Liver (tissue), 9 donors: ENCODE data around the gene DPH2. TPM values are rescaled to one million over a fixed set of nuclear protein-coding genes. Genes with fewer than 3 reads are reported as not detected.

ENCODE experiments used
- DNase-seq: peaks from one replicate; pipeline ENCODE4 v3.0.0-alpha.2; 2017; ENCODE audit warnings: low spot score
- H3K27ac ChIP-seq, 2 donors: one replicate each; pipeline ENCODE4 v1.7.0; 2013; ENCODE audit warnings: inconsistent platforms in 2 of 2, low read length in 2 of 2, control low read depth in 1 of 2, low read depth in 1 of 2, mild to moderate bottlenecking in 1 of 2
- H3K27me3 ChIP-seq, 4 donors: one replicate each; pipeline versions ENCODE4 v1.6.1 to v1.7.0; 2013; ENCODE audit warnings: low read length in 3 of 4, inconsistent platforms in 1 of 4, mild to moderate bottlenecking in 1 of 4, moderate library complexity in 1 of 4; ENCODE audit not compliant: control insufficient read depth in 4 of 4, insufficient read depth in 4 of 4
- H3K36me3 ChIP-seq, 4 donors: one replicate each; pipeline versions ENCODE4 v1.6.1 to v1.7.0; 2013; ENCODE audit warnings: low read length in 3 of 4, mild to moderate bottlenecking in 3 of 4, low read depth in 1 of 4, moderate library complexity in 1 of 4; ENCODE audit not compliant: control insufficient read depth in 4 of 4, insufficient read depth in 3 of 4
- H3K4me1 ChIP-seq, 4 donors: one replicate each; pipeline versions ENCODE4 v1.6.1 to v1.7.0; 2013; ENCODE audit warnings: low read length in 3 of 4, mild to moderate bottlenecking in 3 of 4, moderate library complexity in 1 of 4; ENCODE audit not compliant: control insufficient read depth in 4 of 4, insufficient read depth in 4 of 4
- H3K4me3 ChIP-seq, 3 donors: one replicate each; pipeline versions ENCODE4 v1.6.1 to v1.7.0; 2013; ENCODE audit warnings: low read length in 3 of 3, control low read depth in 1 of 3, low read depth in 1 of 3, mild to moderate bottlenecking in 1 of 3
- H3K9ac ChIP-seq, 2 donors: one replicate each; pipeline ENCODE4 v1.7.0; 2013; ENCODE audit warnings: low read length in 2 of 2, mild to moderate bottlenecking in 2 of 2, moderate library complexity in 2 of 2, control low read depth in 1 of 2, low read depth in 1 of 2
- H3K9me3 ChIP-seq, 4 donors: one replicate each; pipeline versions ENCODE4 v1.6.1 to v1.7.0; 2013; ENCODE audit warnings: low read length in 3 of 4; ENCODE audit not compliant: control insufficient read depth in 4 of 4
- CTCF ChIP-seq: fragments of 150-350 bp; IDR thresholded peaks from 2 replicates; pipeline ENCODE4 v1.5.1; 2017; ENCODE audit warnings: improper control_type of control experiment, low read depth, low read length; ENCODE audit not compliant: missing input control
- FOXA2 ChIP-seq: IDR thresholded peaks from 2 replicates; pipeline ENCODE4 v1.6.1; 2016; ENCODE audit warnings: antibody characterized with exemption
- GABPA ChIP-seq, 2 donors: IDR thresholded peaks in 1 of 2; conservative IDR thresholded peaks in 1 of 2; 2 replicates each; pipeline ENCODE4 v1.6.1; 2016; ENCODE audit warnings: antibody characterized with exemption in 2 of 2, mild to moderate bottlenecking in 1 of 2, moderate library complexity in 1 of 2
- JUND ChIP-seq, 2 donors: IDR thresholded peaks; 2 replicates each; pipeline ENCODE4 v1.6.1; 2016; ENCODE audit warnings: antibody characterized with exemption in 2 of 2
- RAD21 ChIP-seq, 2 donors: IDR thresholded peaks; 2 replicates each; pipeline ENCODE4 v1.6.1; 2016; ENCODE audit warnings: antibody characterized with exemption in 2 of 2, mild to moderate bottlenecking in 2 of 2
- REST ChIP-seq: IDR thresholded peaks from 2 replicates; pipeline ENCODE4 v1.6.1; 2016; ENCODE audit warnings: antibody characterized with exemption, mild to moderate bottlenecking
- RXRA ChIP-seq, 2 donors: IDR thresholded peaks; 2 replicates each; pipeline ENCODE4 v1.6.1; 2017 to 2018; ENCODE audit warnings: antibody characterized with exemption in 2 of 2, mild to moderate bottlenecking in 1 of 2
- SP1 ChIP-seq: IDR thresholded peaks from 2 replicates; pipeline ENCODE4 v1.6.1; 2018; ENCODE audit warnings: antibody characterized with exemption, mild to moderate bottlenecking
- TAF1 ChIP-seq: conservative IDR thresholded peaks from 2 replicates; pipeline ENCODE4 v1.6.1; 2016; ENCODE audit warnings: antibody characterized with exemption, mild to moderate bottlenecking
- YY1 ChIP-seq: IDR thresholded peaks from 2 replicates; pipeline ENCODE4 v1.6.1; 2016; ENCODE audit warnings: antibody characterized with exemption, mild to moderate bottlenecking
- WGBS: extraction: QIAGEN DNeasy Blood & Tissue Kit; methylation state at CpG from one replicate; pipeline ENCODE4 v1.1.7; 2013; 5-methylcytosine and 5-hydroxymethylcytosine counted together
- polyA plus RNA-seq, 2 donors: library from polyadenylated mRNA; stranded (reverse) in 1 of 2; unstranded in 1 of 2; fragments of 200-250 nt in 1 of 2; fragments of >200 nt in 1 of 2; fragmentation: Nextera tagmentation in 1 of 2; extraction: Ambion mirVana in 1 of 2; gene quantifications; one replicate each; pipeline versions ENCODE4 v1.2.1 to v1.2.3, GENCODE V29; 2013 to 2015
- total RNA-seq, 2 donors: library from RNA; depleted of rRNA; stranded (reverse); fragments of >200 nt; gene quantifications; one replicate each; pipeline ENCODE4 v1.2.3, GENCODE V29; 2014
- donor health status: healthy.
- donor health status: healthy.
- donor health status: healthy.
- donor health status: healthy.
- donor health status: healthy.

Gene DPH2
- total and polyA plus RNA-seq, 4 donors = 9.3 to 20.9 (median 15.4) TPM

GRCh38 chr1:43946236-43947060 is 23.4 kb upstream of the DPH2 start, which contains the start of gene IPO13:
Gene IPO13, plus strand, starts transcription at chr1:43946950. Its CDS starts 651 bp downstream, at chr1:43947601.
- Histone ChIP-seq H3K9ac (peak within 1 kb of the TSS; percentile 69 to 84), H3K9me3 (no peaks in the 10 kb centered on the region), H3K4me1 (peaks cover 5 to 28% (median 22%) of the 10 kb centered on the region in 4 donors), H3K4me3 (peak within 1 kb of the TSS; percentile 78 to 99 (median 85)), H3K36me3 (peaks cover 0 to 6% (median 0%) of the 10 kb centered on the region in 4 donors), H3K27me3 (no peaks in the 10 kb centered on the region), H3K27ac (peak within 1 kb of the TSS; percentile 89 to 98)
- peak in 1 of 2 donors; percentile 81 for TF ChIP-seq GABPA (IDR thresholded peaks at IDR 0.05 in 1 of 2, conservative IDR thresholded peaks at IDR 0.05 in 1 of 2)
- TF ChIP-seq CTCF = peak; percentile 58
- TF ChIP-seq RAD21 (IDR thresholded peaks at IDR 0.05) = peak; percentile 66 to 69
- TF ChIP-seq TAF1 = peak; percentile 62
- no peak for TF ChIP-seq JUND (IDR thresholded peaks at IDR 0.05)
- TF ChIP-seq FOXA2 = no peak
- peak; percentile 66 for TF ChIP-seq YY1
- peak; percentile 58 for TF ChIP-seq SP1
- peak; percentile 98 for TF ChIP-seq REST
- TF ChIP-seq RXRA (IDR thresholded peaks at IDR 0.05) = peak in 1 of 2 donors; percentile 8
- DNase-seq = peak; percentile 95
- under 1% methylated on average over 74 of the region's 74 CpGs for WGBS

DNA sequence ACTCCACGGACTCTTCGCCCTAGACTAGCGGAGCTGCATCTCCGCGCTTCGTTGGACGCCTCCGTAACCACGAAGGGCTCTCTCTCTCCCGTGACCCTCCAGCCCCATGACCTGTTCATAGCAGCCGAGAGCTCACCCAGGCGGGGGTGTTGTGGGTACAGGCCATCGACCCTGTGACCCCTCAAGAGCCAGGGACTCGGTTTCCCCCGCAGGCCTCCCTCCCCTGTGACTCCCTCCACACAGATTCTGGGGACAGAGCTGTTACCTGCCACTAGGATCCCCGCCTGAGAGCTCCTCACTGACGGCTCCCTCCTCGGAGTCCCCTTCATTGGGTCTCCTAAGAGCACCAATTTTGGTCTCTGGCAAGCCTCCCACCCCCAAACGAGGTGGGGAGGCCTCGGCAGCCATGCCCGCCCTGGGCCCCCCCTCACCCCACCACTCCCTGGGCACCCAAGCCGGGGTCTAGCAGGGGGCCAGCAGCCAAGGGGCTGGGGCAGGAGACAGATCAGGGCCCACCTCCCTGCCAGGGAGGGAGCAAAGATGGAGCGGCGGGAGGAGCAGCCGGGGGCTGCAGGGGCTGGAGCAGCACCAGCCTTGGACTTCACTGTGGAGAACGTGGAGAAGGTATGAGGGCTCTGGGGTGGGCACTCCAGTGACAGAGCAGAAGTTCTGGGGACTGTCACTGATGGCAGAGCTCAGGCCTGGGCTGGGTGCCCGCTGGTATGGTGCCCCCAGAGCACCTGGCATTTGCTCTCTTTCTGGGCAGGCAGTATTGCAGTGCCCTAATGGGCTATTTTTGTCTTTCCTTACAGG is 22.5 kb upstream of the DPH2 start:
- peaks cover 5 to 28% (median 22%) of the 10 kb centered on the region in 4 donors for H3K4me1 ChIP-seq

More for the DNA sequence above, 22.5 kb upstream of the DPH2 start:
- H3K9ac ChIP-seq = peak overlapping the region; percentile 8 to 84
- TF ChIP-seq JUND (IDR thresholded peaks at IDR 0.05) = no peak
- peaks cover 0 to 6% (median 0%) of the 10 kb centered on the region in 4 donors for H3K36me3 ChIP-seq
- H3K9me3 ChIP-seq = no peaks in the 10 kb centered on the region
- no peaks in the 10 kb centered on the region for H3K27me3 ChIP-seq
- no peak for DNase-seq
- WGBS = 8% methylated on average over 27 of the region's 27 CpGs
- peak overlapping the region; percentile 78 to 99 (median 85) for H3K4me3 ChIP-seq
- peak overlapping the region; percentile 89 to 98 for H3K27ac ChIP-seq
